SK-N-MC (cell line): ENCODE data around the gene CCL26.
"Not testable (repeated sequence)": the region's sequence is repeated elsewhere in the genome, so short reads cannot be mapped to it uniquely, and the experiment has no call there.

Source experiments
- DNase-seq: peaks from one replicate; pipeline ENCODE4 v3.0.0-alpha.2; 2011; ENCODE audit warnings: low read depth, low spot score
- H3K27ac ChIP-seq: fragments of 200-600 bp; sonication (generic); 2 replicates; pipeline ENCODE4 v1.5.1; 2016; ENCODE audit warnings: mixed run types
- H3K36me3 ChIP-seq: fragments of 200-600 bp; sonication (generic); 2 replicates; pipeline ENCODE4 v1.6.1; 2017; ENCODE audit warnings: antibody characterized with exemption, low read length, mixed read lengths; ENCODE audit not compliant: insufficient read depth
- H3K4me3 ChIP-seq: fragments of 200-600 bp; sonication (generic); 2 replicates; pipeline ENCODE4 v1.5.1; 2016
- H3K9ac ChIP-seq: fragments of 200-600 bp; sonication (generic); 2 replicates; pipeline ENCODE4 v1.8.0; 2017; ENCODE audit warnings: mixed run types, mixed read lengths; ENCODE audit not compliant: insufficient read length
- H3K9me3 ChIP-seq: fragments of 200-600 bp; sonication (generic); 2 replicates; pipeline ENCODE4 v1.6.1; 2017; ENCODE audit warnings: low read depth, mild to moderate bottlenecking, antibody characterized with exemption, low read length, moderate library complexity, mixed read lengths
- EZH2 ChIP-seq: fragments of 200-600 bp; sonication (generic); IDR thresholded peaks from one replicate; pipeline ENCODE4 v1.6.1; 2017; ENCODE audit warnings: antibody characterized with exemption
- FOXP2 ChIP-seq: optimal IDR thresholded peaks from 2 replicates; pipeline ENCODE3; 2011; ENCODE audit warnings: mild to moderate bottlenecking, moderate library complexity; ENCODE audit not compliant: insufficient read depth; ENCODE audit errors: extremely low read length, control extremely low read depth
- POLR2AphosphoS5 ChIP-seq: IDR thresholded peaks from 2 replicates; pipeline ENCODE4 v1.6.1; 2012; ENCODE audit warnings: mild to moderate bottlenecking, low read depth, low read length, borderline replicate concordance

The CCL26 gene

GRCh38 chr7:75776295-75776971 lies 4.4 kb upstream of the CCL26 start:
- DNase-seq: peak; percentile 79
- Histone ChIP-seq H3K4me3 (no peak overlapping the region), H3K9ac (no peak overlapping the region), H3K27ac (peak overlapping the region; percentile 62), H3K9me3 (no peaks in the 10 kb centered on the region), H3K36me3 (no peaks in the 10 kb centered on the region)
- TF ChIP-seq FOXP2 (no peak), EZH2 (no peak), POLR2AphosphoS5 (no peak)

DNA sequence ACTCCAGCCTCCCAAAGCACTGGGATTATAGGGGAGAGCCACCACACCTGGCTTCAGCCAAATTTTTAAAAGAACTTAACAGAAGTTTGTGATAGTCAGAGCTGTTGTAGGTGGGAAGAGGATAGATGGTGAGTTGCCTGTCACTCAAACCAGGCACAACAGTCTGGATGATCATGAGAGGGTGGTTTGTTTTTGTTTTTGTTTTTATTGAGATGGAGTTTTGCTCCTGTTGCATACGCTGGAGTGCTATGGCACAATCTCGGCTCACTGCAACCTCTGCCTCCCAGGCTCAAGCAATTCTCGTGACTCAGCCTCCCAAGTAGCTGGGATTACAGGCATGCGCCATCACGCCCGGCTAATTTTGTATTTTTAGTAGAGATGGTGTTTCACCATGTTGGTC lies 1.9 kb upstream of the CCL26 start:
- H3K4me3 ChIP-seq, H3K27ac ChIP-seq, H3K9me3 ChIP-seq, DNase-seq, H3K36me3 ChIP-seq, H3K9ac ChIP-seq: not testable (repeated sequence)

- TF ChIP-seq FOXP2: no peak
- TF ChIP-seq EZH2: no peak
- TF ChIP-seq POLR2AphosphoS5: no peak
- H3K36me3 ChIP-seq: no peaks in the 10 kb centered on the region
- no peak for DNase-seq
- H3K9ac ChIP-seq: no peak overlapping the region
- H3K9me3 ChIP-seq: no peaks in the 10 kb centered on the region
- H3K27ac ChIP-seq: peak overlapping the region; percentile 19; the same call in 1 of the 2 replicates
- no peak overlapping the region for H3K4me3 ChIP-seq
Observed at GRCh38 chr7:75771224-75771623, 787 bp downstream of the CCL26 start.

- Histone ChIP-seq H3K9me3 (no peaks in the 10 kb centered on the region), H3K4me3 (no peak overlapping the region), H3K36me3 (no peaks in the 10 kb centered on the region), H3K27ac (no peak overlapping the region), H3K9ac (no peak overlapping the region)
- TF ChIP-seq POLR2AphosphoS5 (no peak), FOXP2 (no peak), EZH2 (no peak)
- DNase-seq: no peak
Observed at GRCh38 chr7:75762350-75762917, 9.6 kb downstream of the CCL26 start.

GRCh38 chr7:75761801-75762200 lies 10.2 kb downstream of the CCL26 start:
- not testable (repeated sequence) for H3K36me3 ChIP-seq, DNase-seq, H3K27ac ChIP-seq

GRCh38 chr7:75758491-75758890 lies 13.5 kb downstream of the CCL26 start:
- H3K36me3 ChIP-seq: no peaks in the 10 kb centered on the region
- TF ChIP-seq EZH2: no peak
- no peak for TF ChIP-seq FOXP2
- no peak for TF ChIP-seq POLR2AphosphoS5

More at GRCh38 chr7:75761801-75762200, 10.2 kb downstream of the CCL26 start:
- H3K4me3 ChIP-seq, H3K9me3 ChIP-seq, H3K9ac ChIP-seq: not testable (repeated sequence)

DNA sequence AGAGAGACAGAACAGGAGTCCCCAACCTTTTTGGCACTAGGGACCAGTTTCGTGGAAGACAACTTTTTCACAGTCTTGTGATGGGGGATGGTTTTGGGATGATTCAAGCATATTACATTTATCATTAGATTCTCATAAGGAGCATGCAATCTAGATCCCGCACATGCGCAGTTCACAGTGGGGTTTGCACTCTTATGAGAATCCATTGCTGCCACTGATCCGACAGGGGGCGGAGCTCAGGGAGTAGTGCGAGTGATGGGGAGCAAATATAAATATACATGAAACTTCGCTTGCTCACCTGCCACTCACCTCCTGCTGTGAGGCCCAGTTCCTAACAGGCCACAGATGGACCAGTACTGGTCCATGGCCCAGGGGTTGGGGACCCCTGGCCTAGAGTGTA lies 14.2 kb downstream of the CCL26 start:
- Histone ChIP-seq H3K4me3 (no peak overlapping the region), H3K27ac (no peak overlapping the region), H3K9ac (no peak overlapping the region), H3K9me3 (no peaks in the 10 kb centered on the region), H3K36me3 (no peaks in the 10 kb centered on the region)
- TF ChIP-seq POLR2AphosphoS5 (no peak), FOXP2 (no peak), EZH2 (no peak)
- DNase-seq: no peak

More at GRCh38 chr7:75758491-75758890, 13.5 kb downstream of the CCL26 start:
- DNase-seq: no peak
- Histone ChIP-seq H3K4me3 (no peak overlapping the region), H3K9me3 (no peaks in the 10 kb centered on the region), H3K9ac (no peak overlapping the region), H3K27ac (no peak overlapping the region)

GRCh38 chr7:75756991-75757676 lies 14.9 kb downstream of the CCL26 start:
- DNase-seq: no peak
- H3K9ac ChIP-seq: no peak overlapping the region
- H3K9me3 ChIP-seq: no peaks in the 10 kb centered on the region
- H3K36me3 ChIP-seq: no peaks in the 10 kb centered on the region
- TF ChIP-seq FOXP2 (no peak), EZH2 (no peak), POLR2AphosphoS5 (no peak)
- H3K4me3 ChIP-seq: no peak overlapping the region
- no peak overlapping the region for H3K27ac ChIP-seq
